Activated CD8-positive, alpha-beta memory T cell treated with anti-CD3 and anti-CD28 coated beads for 1 hour (primary cell): Measurements from ENCODE around the gene TMEM123.

Experiments used
- DNase-seq, 2 donors: peaks; one replicate each; pipeline ENCODE4 v3.0.0-alpha.2; 2020; ENCODE audit warnings: low read depth in 1 of 2; ENCODE audit errors: extremely low read depth in 1 of 2

TMEM123 gene

GRCh38 chr11:102452461-102453301, at the start of gene TMEM123:
TMEM123 (minus strand) TSS chr11:102452765; CDS start chr11:102452623, 142 bp downstream.
- peak; percentile 74 to 85 for DNase-seq

GRCh38 chr11:102500829-102501228, 48.3 kb upstream of the TMEM123 start:
- no peak for DNase-seq

- no peak for DNase-seq
Measured at GRCh38 chr11:102499931-102500330, 47.4 kb upstream of the TMEM123 start.

- no peak for DNase-seq
Measured at GRCh38 chr11:102499151-102499550, 46.6 kb upstream of the TMEM123 start.

- DNase-seq = no peak
Measured at GRCh38 chr11:102497061-102497460, 44.5 kb upstream of the TMEM123 start.

GRCh38 chr11:102495161-102496042, 42.8 kb upstream of the TMEM123 start:
- peak in 1 of 2 donors; percentile 25 for DNase-seq

- no peak for DNase-seq
Measured at GRCh38 chr11:102494216-102494615, 41.7 kb upstream of the TMEM123 start.

GRCh38 chr11:102493524-102493923, 41.0 kb upstream of the TMEM123 start:
- no peak for DNase-seq

- no peak for DNase-seq
Measured at GRCh38 chr11:102491969-102492368, 39.4 kb upstream of the TMEM123 start.

- no peak for DNase-seq
Measured at GRCh38 chr11:102489186-102490145, 36.9 kb upstream of the TMEM123 start.

GRCh38 chr11:102488208-102488607, 35.6 kb upstream of the TMEM123 start:
- no peak for DNase-seq

GRCh38 chr11:102487214-102487613, 34.6 kb upstream of the TMEM123 start:
- no peak for DNase-seq

- DNase-seq = no peak
Measured at GRCh38 chr11:102486584-102486983, 34.0 kb upstream of the TMEM123 start.

GRCh38 chr11:102485095-102485722, 32.6 kb upstream of the TMEM123 start:
- DNase-seq = no peak

GRCh38 chr11:102482433-102482832, 29.9 kb upstream of the TMEM123 start:
- DNase-seq = no peak

- no peak for DNase-seq
Measured at GRCh38 chr11:102479733-102480132, 27.2 kb upstream of the TMEM123 start.

- DNase-seq = no peak
Measured at GRCh38 chr11:102478673-102479299, 26.2 kb upstream of the TMEM123 start.

GRCh38 chr11:102476812-102477211, 24.2 kb upstream of the TMEM123 start:
- DNase-seq = no peak

GRCh38 chr11:102476069-102476468, 23.5 kb upstream of the TMEM123 start:
- no peak for DNase-seq

GRCh38 chr11:102473543-102473942, 21.0 kb upstream of the TMEM123 start:
- no peak for DNase-seq
